Measurements from ENCODE around the gene PANK2.
"Not testable (repeated sequence)": the region's sequence is repeated elsewhere in the genome, so short reads cannot be mapped to it uniquely, and the experiment has no call there.

PANK2 gene

GRCh38 chr20:3888622-3889488 is at the start of gene PANK2:
Gene PANK2 (plus strand): TSS chr20:3889387.
- no peaks in the 10 kb centered on the region for H3K27me3 Mint-ChIP-seq (ENCODE audit: low read depth)
- peak within 1 kb of the TSS; percentile 98 for H3K27ac Mint-ChIP-seq
- H3K36me3 Mint-ChIP-seq (ENCODE audit: low read depth): peaks cover 34% of the 10 kb centered on the region
- peaks cover 41% of the 10 kb centered on the region for H3K4me1 Mint-ChIP-seq (ENCODE audit: low read depth)
- H3K4me3 Mint-ChIP-seq: peak within 1 kb of the TSS; percentile 99
- no peaks in the 10 kb centered on the region for H3K9me3 Mint-ChIP-seq

GRCh38 chr20:3840201-3840600 is 49.0 kb upstream of the PANK2 start:
- peaks cover 13% of the 10 kb centered on the region for H3K4me1 Mint-ChIP-seq (ENCODE audit: low read depth)
- not testable (repeated sequence) for H3K4me3 Mint-ChIP-seq; H3K9me3 Mint-ChIP-seq; H3K36me3 Mint-ChIP-seq (ENCODE audit: low read depth); H3K27me3 Mint-ChIP-seq (ENCODE audit: low read depth); H3K27ac Mint-ChIP-seq

- H3K27ac Mint-ChIP-seq: no peak overlapping the region
- no peaks in the 10 kb centered on the region for H3K27me3 Mint-ChIP-seq (ENCODE audit: low read depth)
- no peaks in the 10 kb centered on the region for H3K9me3 Mint-ChIP-seq
- peaks cover 22% of the 10 kb centered on the region for H3K4me1 Mint-ChIP-seq (ENCODE audit: low read depth)
- H3K36me3 Mint-ChIP-seq (ENCODE audit: low read depth): peaks cover 3% of the 10 kb centered on the region
- H3K4me3 Mint-ChIP-seq: no peak overlapping the region
These were observed 46.7 kb upstream of the PANK2 start for GRCh38 chr20:3842348-3842930.

- Mint-ChIP-seq H3K27ac (no peak overlapping the region), H3K4me3 (no peak overlapping the region), H3K4me1 (ENCODE audit: low read depth) (peaks cover 27% of the 10 kb centered on the region), H3K36me3 (ENCODE audit: low read depth) (peaks cover 3% of the 10 kb centered on the region), H3K27me3 (ENCODE audit: low read depth) (no peaks in the 10 kb centered on the region), H3K9me3 (no peaks in the 10 kb centered on the region)
These were observed 45.7 kb upstream of the PANK2 start for GRCh38 chr20:3843490-3843889.

GRCh38 chr20:3843990-3844619 is 45.1 kb upstream of the PANK2 start:
- not testable (repeated sequence) for H3K4me3 Mint-ChIP-seq; H3K36me3 Mint-ChIP-seq (ENCODE audit: low read depth); H3K27me3 Mint-ChIP-seq (ENCODE audit: low read depth); H3K9me3 Mint-ChIP-seq; H3K27ac Mint-ChIP-seq
- peaks cover 27% of the 10 kb centered on the region for H3K4me1 Mint-ChIP-seq (ENCODE audit: low read depth)

- H3K9me3 Mint-ChIP-seq: no peaks in the 10 kb centered on the region
- H3K36me3 Mint-ChIP-seq (ENCODE audit: low read depth): no peaks in the 10 kb centered on the region
- H3K27me3 Mint-ChIP-seq (ENCODE audit: low read depth): no peaks in the 10 kb centered on the region
- peaks cover 21% of the 10 kb centered on the region for H3K4me1 Mint-ChIP-seq (ENCODE audit: low read depth)
- H3K4me3 Mint-ChIP-seq: peak overlapping the region; percentile 87
- peak overlapping the region; percentile 76 for H3K27ac Mint-ChIP-seq
These were observed 42.8 kb upstream of the PANK2 start for GRCh38 chr20:3846378-3846739.

- no peaks in the 10 kb centered on the region for H3K27me3 Mint-ChIP-seq (ENCODE audit: low read depth)
- H3K4me3 Mint-ChIP-seq: peak within 1 kb of the TSS; percentile 87
- peak within 1 kb of the TSS; percentile 76 for H3K27ac Mint-ChIP-seq
- no peaks in the 10 kb centered on the region for H3K36me3 Mint-ChIP-seq (ENCODE audit: low read depth)
- H3K9me3 Mint-ChIP-seq: no peaks in the 10 kb centered on the region
- H3K4me1 Mint-ChIP-seq (ENCODE audit: low read depth): peaks cover 21% of the 10 kb centered on the region
These were observed 42.3 kb upstream of the PANK2 start, which contains the start of gene MAVS for GRCh38 chr20:3846740-3847428. Gene MAVS (plus strand): TSS chr20:3846834. CDS start chr20:3854625, 7,791 bp downstream.

GRCh38 chr20:3847429-3847940 is 41.7 kb upstream of the PANK2 start:
- peak overlapping the region; percentile 73 for H3K27ac Mint-ChIP-seq
- no peaks in the 10 kb centered on the region for H3K27me3 Mint-ChIP-seq (ENCODE audit: low read depth)
- no peaks in the 10 kb centered on the region for H3K9me3 Mint-ChIP-seq
- peaks cover 21% of the 10 kb centered on the region for H3K4me1 Mint-ChIP-seq (ENCODE audit: low read depth)
- peak overlapping the region; percentile 87 for H3K4me3 Mint-ChIP-seq
- H3K36me3 Mint-ChIP-seq (ENCODE audit: low read depth): no peaks in the 10 kb centered on the region

- Mint-ChIP-seq H3K36me3 (ENCODE audit: low read depth) (no peaks in the 10 kb centered on the region), H3K9me3 (no peaks in the 10 kb centered on the region)
These were observed 40.6 kb upstream of the PANK2 start for GRCh38 chr20:3848565-3848964.

GRCh38 chr20:3854462-3854871 is 34.7 kb upstream of the PANK2 start:
- Mint-ChIP-seq H3K4me1 (ENCODE audit: low read depth) (peaks cover 17% of the 10 kb centered on the region), H3K27me3 (ENCODE audit: low read depth) (no peaks in the 10 kb centered on the region), H3K27ac (no peak overlapping the region), H3K9me3 (no peaks in the 10 kb centered on the region), H3K4me3 (no peak overlapping the region), H3K36me3 (ENCODE audit: low read depth) (peaks cover 18% of the 10 kb centered on the region)

More at GRCh38 chr20:3848565-3848964, 40.6 kb upstream of the PANK2 start:
- Mint-ChIP-seq H3K27ac (peak overlapping the region; percentile 41), H3K4me3 (peak overlapping the region; percentile 87), H3K27me3 (ENCODE audit: low read depth) (no peaks in the 10 kb centered on the region), H3K4me1 (ENCODE audit: low read depth) (peaks cover 21% of the 10 kb centered on the region)

GRCh38 chr20:3857405-3857804 is 31.8 kb upstream of the PANK2 start:
- peaks cover 1% of the 10 kb centered on the region for H3K9me3 Mint-ChIP-seq
- no peak overlapping the region for H3K4me3 Mint-ChIP-seq
- H3K27ac Mint-ChIP-seq: no peak overlapping the region
- peaks cover 33% of the 10 kb centered on the region for H3K36me3 Mint-ChIP-seq (ENCODE audit: low read depth)
- H3K27me3 Mint-ChIP-seq (ENCODE audit: low read depth): no peaks in the 10 kb centered on the region
- H3K4me1 Mint-ChIP-seq (ENCODE audit: low read depth): peaks cover 15% of the 10 kb centered on the region

GRCh38 chr20:3858689-3859088 is 30.5 kb upstream of the PANK2 start:
- H3K4me3 Mint-ChIP-seq: no peak overlapping the region
- peaks cover 15% of the 10 kb centered on the region for H3K4me1 Mint-ChIP-seq (ENCODE audit: low read depth)
- H3K27me3 Mint-ChIP-seq (ENCODE audit: low read depth): no peaks in the 10 kb centered on the region
- peaks cover 4% of the 10 kb centered on the region for H3K9me3 Mint-ChIP-seq
- H3K36me3 Mint-ChIP-seq (ENCODE audit: low read depth): peaks cover 46% of the 10 kb centered on the region
- no peak overlapping the region for H3K27ac Mint-ChIP-seq

GRCh38 chr20:3861191-3861590 is 28.0 kb upstream of the PANK2 start:
- H3K4me3 Mint-ChIP-seq: no peak overlapping the region
- H3K27me3 Mint-ChIP-seq (ENCODE audit: low read depth): no peaks in the 10 kb centered on the region
- no peak overlapping the region for H3K27ac Mint-ChIP-seq
- peaks cover 53% of the 10 kb centered on the region for H3K36me3 Mint-ChIP-seq (ENCODE audit: low read depth)
- peaks cover 4% of the 10 kb centered on the region for H3K9me3 Mint-ChIP-seq
- peaks cover 6% of the 10 kb centered on the region for H3K4me1 Mint-ChIP-seq (ENCODE audit: low read depth)

GRCh38 chr20:3862333-3862732 is 26.9 kb upstream of the PANK2 start:
- H3K36me3 Mint-ChIP-seq (ENCODE audit: low read depth): peaks cover 50% of the 10 kb centered on the region
- H3K4me1 Mint-ChIP-seq (ENCODE audit: low read depth): peaks cover 5% of the 10 kb centered on the region
- H3K27ac Mint-ChIP-seq: no peak overlapping the region

More at GRCh38 chr20:3862333-3862732, 26.9 kb upstream of the PANK2 start:
- H3K27me3 Mint-ChIP-seq (ENCODE audit: low read depth): no peaks in the 10 kb centered on the region
- no peak overlapping the region for H3K4me3 Mint-ChIP-seq
- H3K9me3 Mint-ChIP-seq: peaks cover 4% of the 10 kb centered on the region
